ENCODE measurements around the gene GOLGA6L26. TPM values are rescaled to one million over a fixed set of nuclear protein-coding genes. Genes with fewer than 3 reads are reported as not detected.
"Not testable (repeated sequence)": the region's sequence is repeated elsewhere in the genome, so short reads cannot be mapped to it uniquely, and the experiment has no call there.

Gene GOLGA6L26
- polyA plus RNA-seq, 3 donors: not detected

DNA sequence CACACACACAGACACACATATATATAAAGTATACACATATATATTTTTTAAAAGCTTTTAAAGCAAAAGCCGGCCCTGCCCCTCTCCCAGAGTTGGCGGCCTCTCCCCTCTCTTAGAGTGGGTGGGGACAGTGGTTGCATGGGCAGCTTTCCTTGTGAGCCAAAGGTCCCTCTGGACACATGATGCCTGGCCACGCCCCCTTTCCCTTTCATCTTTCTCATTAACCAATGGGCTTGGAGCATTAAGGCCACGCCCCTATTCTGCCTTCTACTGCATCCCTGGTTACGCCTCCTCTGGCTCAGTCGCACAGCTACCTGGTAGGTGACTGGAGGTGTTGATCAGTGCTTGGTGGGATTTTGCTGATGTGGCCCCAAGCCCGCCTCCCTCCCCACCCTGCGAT is 20.5 kb upstream of the GOLGA6L26 start, which contains the start of gene GOLGA8S:
TSS of gene GOLGA8S (plus strand) at position 301 of the 400 bp plus-strand sequence. CDS start at position 363, 62 bp downstream.
- WGBS (ENCODE audit: insufficient coverage): no CpG with 5 or more reads among the region's 8 CpGs
- H3K4me3 ChIP-seq (replicated peaks in 1 of 3; ENCODE audit: low read depth in 2 of 3, low read length in 3 of 3); H3K79me2 ChIP-seq (ENCODE audit: insufficient read depth, low read length); DNase-seq; H3K27ac ChIP-seq (ENCODE audit: low read depth in 1 of 2, low read length in 2 of 2); H3K36me3 Mint-ChIP-seq; H2AFZ ChIP-seq (ENCODE audit: insufficient read depth, low read depth, low read length, poor library complexity, severe bottlenecking); H3K27ac Mint-ChIP-seq; H4K20me1 ChIP-seq (ENCODE audit: insufficient read depth, low read length); H3K36me3 ChIP-seq (replicated peaks in 1 of 2; ENCODE audit: control insufficient read depth in 1 of 2, insufficient read depth in 2 of 2, low read length in 2 of 2); H3K4me3 Mint-ChIP-seq; H3K4me1 Mint-ChIP-seq; H3K4me1 ChIP-seq (ENCODE audit: control insufficient read depth in 1 of 2, insufficient read depth in 2 of 2, low read length in 2 of 2); H3K9me3 Mint-ChIP-seq; H3K27me3 ChIP-seq (ENCODE audit: control insufficient read depth in 2 of 2, insufficient read depth in 2 of 2, low read length in 2 of 2); H3K9me3 ChIP-seq (replicated peaks in 1 of 2; ENCODE audit: control insufficient read depth in 1 of 2, insufficient read depth in 1 of 2, low read length in 2 of 2); H3K27me3 Mint-ChIP-seq (ENCODE audit: low read depth in 3 of 3); intact Hi-C loops (cut with micrococcal nuclease); H3K4me2 ChIP-seq (replicated peaks; ENCODE audit: extremely low read depth, low read length, poor library complexity, severe bottlenecking); H3K9ac ChIP-seq (ENCODE audit: insufficient read depth, low read length, poor library complexity, severe bottlenecking): not testable (repeated sequence)

DNA sequence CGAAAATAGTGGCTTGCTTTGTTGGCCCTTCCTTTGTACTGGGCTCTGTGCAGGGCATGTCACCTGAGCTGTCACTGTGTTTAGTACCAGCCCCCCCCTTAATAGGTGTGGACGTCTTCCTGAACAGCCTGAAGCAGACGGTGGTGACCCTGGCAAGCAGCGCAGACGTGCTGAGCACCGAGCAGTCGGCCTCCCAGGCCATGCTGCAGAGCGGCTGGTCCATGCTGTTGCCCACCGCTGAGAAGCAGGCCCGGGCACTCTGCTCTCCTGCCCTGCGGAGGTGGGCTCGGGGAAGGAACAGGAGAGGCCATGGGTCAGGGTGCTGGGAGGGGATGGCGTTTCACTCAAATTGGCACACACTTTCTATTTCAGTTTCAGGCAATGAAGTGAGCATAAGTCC is 22.8 kb downstream of the GOLGA6L26 start:
- not testable (repeated sequence) for H3K27me3 ChIP-seq (ENCODE audit: control insufficient read depth in 2 of 2, insufficient read depth in 2 of 2, low read length in 2 of 2)
- peaks cover 18 to 33% of the 10 kb centered on the region in 2 donors for H3K36me3 ChIP-seq (replicated peaks in 1 of 2; ENCODE audit: control insufficient read depth in 1 of 2, insufficient read depth in 2 of 2, low read length in 2 of 2)

DNA sequence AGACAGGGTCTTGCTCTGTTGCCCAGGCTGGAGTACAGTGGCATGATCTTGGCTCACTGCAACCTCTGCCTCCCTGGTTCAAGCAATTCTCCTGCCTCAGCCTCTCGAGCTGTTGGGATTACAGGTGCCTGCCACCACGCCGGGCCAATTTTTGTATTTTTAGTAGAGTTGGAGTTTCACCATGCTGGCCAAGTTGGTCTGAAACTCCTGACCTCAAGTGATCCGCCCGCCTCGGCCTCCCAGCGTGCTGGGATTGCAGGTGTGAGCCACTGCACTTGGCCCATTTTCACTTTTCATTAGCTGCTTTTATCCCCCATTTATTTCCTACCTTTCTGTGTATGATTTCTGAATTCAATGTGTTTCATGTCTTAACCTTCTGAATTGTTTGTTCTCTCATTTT is 28.1 kb downstream of the GOLGA6L26 start:
- WGBS (ENCODE audit: insufficient coverage): no CpG with 5 or more reads among the region's 7 CpGs
- H3K4me3 Mint-ChIP-seq; H3K9ac ChIP-seq (ENCODE audit: insufficient read depth, low read length, poor library complexity, severe bottlenecking); H3K4me3 ChIP-seq (replicated peaks in 1 of 3; ENCODE audit: low read depth in 2 of 3, low read length in 3 of 3); H3K27ac Mint-ChIP-seq; H3K9me3 ChIP-seq (replicated peaks in 1 of 2; ENCODE audit: control insufficient read depth in 1 of 2, insufficient read depth in 1 of 2, low read length in 2 of 2); H3K9me3 Mint-ChIP-seq; H3K27me3 Mint-ChIP-seq (ENCODE audit: low read depth in 3 of 3); H2AFZ ChIP-seq (ENCODE audit: insufficient read depth, low read depth, low read length, poor library complexity, severe bottlenecking); H3K79me2 ChIP-seq (ENCODE audit: insufficient read depth, low read length); H3K27me3 ChIP-seq (ENCODE audit: control insufficient read depth in 2 of 2, insufficient read depth in 2 of 2, low read length in 2 of 2); DNase-seq; H4K20me1 ChIP-seq (ENCODE audit: insufficient read depth, low read length); H3K4me2 ChIP-seq (replicated peaks; ENCODE audit: extremely low read depth, low read length, poor library complexity, severe bottlenecking); H3K27ac ChIP-seq (ENCODE audit: low read depth in 1 of 2, low read length in 2 of 2); intact Hi-C loops (cut with micrococcal nuclease); H3K4me1 ChIP-seq (ENCODE audit: control insufficient read depth in 1 of 2, insufficient read depth in 2 of 2, low read length in 2 of 2): not testable (repeated sequence)
- H3K36me3 Mint-ChIP-seq: peaks cover 19 to 44% of the 10 kb centered on the region in 2 donors
- H3K36me3 ChIP-seq (replicated peaks in 1 of 2; ENCODE audit: control insufficient read depth in 1 of 2, insufficient read depth in 2 of 2, low read length in 2 of 2): peaks cover 14 to 27% of the 10 kb centered on the region in 2 donors
- H3K4me1 Mint-ChIP-seq: peaks cover 15% of the 10 kb centered on the region

More for the DNA sequence above, 22.8 kb downstream of the GOLGA6L26 start:
- H3K4me3 ChIP-seq (replicated peaks in 1 of 3; ENCODE audit: low read depth in 2 of 3, low read length in 3 of 3); H3K79me2 ChIP-seq (ENCODE audit: insufficient read depth, low read length); H3K27ac Mint-ChIP-seq; H3K9me3 ChIP-seq (replicated peaks in 1 of 2; ENCODE audit: control insufficient read depth in 1 of 2, insufficient read depth in 1 of 2, low read length in 2 of 2); H3K9me3 Mint-ChIP-seq; H3K4me3 Mint-ChIP-seq; H3K27me3 Mint-ChIP-seq (ENCODE audit: low read depth in 3 of 3); H3K4me2 ChIP-seq (replicated peaks; ENCODE audit: extremely low read depth, low read length, poor library complexity, severe bottlenecking); H4K20me1 ChIP-seq (ENCODE audit: insufficient read depth, low read length); H2AFZ ChIP-seq (ENCODE audit: insufficient read depth, low read depth, low read length, poor library complexity, severe bottlenecking); DNase-seq; intact Hi-C loops (cut with micrococcal nuclease); H3K4me1 ChIP-seq (ENCODE audit: control insufficient read depth in 1 of 2, insufficient read depth in 2 of 2, low read length in 2 of 2); H3K4me1 Mint-ChIP-seq; H3K27ac ChIP-seq (ENCODE audit: low read depth in 1 of 2, low read length in 2 of 2); H3K9ac ChIP-seq (ENCODE audit: insufficient read depth, low read length, poor library complexity, severe bottlenecking): not testable (repeated sequence)
- H3K36me3 Mint-ChIP-seq: peaks cover 22 to 41% of the 10 kb centered on the region in 2 donors
- WGBS (ENCODE audit: insufficient coverage): 100% methylated on average over 6 of the region's 13 CpGs

DNA sequence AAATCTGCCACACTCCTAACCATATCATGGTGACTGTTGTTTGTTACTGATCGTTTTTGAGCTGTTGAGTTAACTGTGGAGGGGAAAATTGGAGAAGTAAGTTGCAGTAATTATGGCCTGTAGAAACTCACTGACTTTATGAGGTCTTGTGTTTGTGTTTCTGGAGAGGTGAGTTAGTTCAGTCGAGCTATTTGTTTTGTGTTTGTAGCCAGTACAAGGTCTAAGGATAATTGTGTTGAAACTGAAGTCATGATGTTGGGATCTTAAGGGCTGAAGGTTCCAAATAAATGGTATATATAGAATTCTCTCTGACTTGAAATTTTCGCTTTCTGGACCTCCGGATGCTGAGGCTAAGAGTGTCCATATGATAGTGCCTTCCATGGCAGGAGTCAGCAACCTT is 29.2 kb downstream of the GOLGA6L26 start:
- not testable (repeated sequence) for H3K9me3 Mint-ChIP-seq

More for the DNA sequence above, 29.2 kb downstream of the GOLGA6L26 start:
- H3K36me3 ChIP-seq (replicated peaks in 1 of 2; ENCODE audit: control insufficient read depth in 1 of 2, insufficient read depth in 2 of 2, low read length in 2 of 2): peaks cover 4 to 18% of the 10 kb centered on the region in 2 donors
- Mint-ChIP-seq H3K27ac (peak overlapping the region in 1 of 7 donors; percentile 36), H3K4me3 (peak overlapping the region; percentile 81 to 92), H3K4me1 (peaks cover 15% of the 10 kb centered on the region), H3K36me3 (peaks cover 15 to 34% of the 10 kb centered on the region in 2 donors)
- H3K27me3 Mint-ChIP-seq (ENCODE audit: low read depth in 3 of 3); H3K9me3 ChIP-seq (replicated peaks in 1 of 2; ENCODE audit: control insufficient read depth in 1 of 2, insufficient read depth in 1 of 2, low read length in 2 of 2); H4K20me1 ChIP-seq (ENCODE audit: insufficient read depth, low read length); H3K4me1 ChIP-seq (ENCODE audit: control insufficient read depth in 1 of 2, insufficient read depth in 2 of 2, low read length in 2 of 2); H3K27me3 ChIP-seq (ENCODE audit: control insufficient read depth in 2 of 2, insufficient read depth in 2 of 2, low read length in 2 of 2); DNase-seq; intact Hi-C loops (cut with micrococcal nuclease); H3K9ac ChIP-seq (ENCODE audit: insufficient read depth, low read length, poor library complexity, severe bottlenecking); H3K27ac ChIP-seq (ENCODE audit: low read depth in 1 of 2, low read length in 2 of 2); H3K79me2 ChIP-seq (ENCODE audit: insufficient read depth, low read length): not testable (repeated sequence)
- H2AFZ ChIP-seq (ENCODE audit: insufficient read depth, low read depth, low read length, poor library complexity, severe bottlenecking): peak overlapping the region; percentile 63
- H3K4me3 ChIP-seq (replicated peaks in 1 of 3; ENCODE audit: low read depth in 2 of 3, low read length in 3 of 3): peak overlapping the region in 1 of 3 experiments; percentile 68
- H3K4me2 ChIP-seq (replicated peaks; ENCODE audit: extremely low read depth, low read length, poor library complexity, severe bottlenecking): peak overlapping the region; percentile 39
- no CpG with 5 or more reads among the region's 4 CpGs for WGBS (ENCODE audit: insufficient coverage)
